Measurements from ENCODE around the gene GJD3.

DNA sequence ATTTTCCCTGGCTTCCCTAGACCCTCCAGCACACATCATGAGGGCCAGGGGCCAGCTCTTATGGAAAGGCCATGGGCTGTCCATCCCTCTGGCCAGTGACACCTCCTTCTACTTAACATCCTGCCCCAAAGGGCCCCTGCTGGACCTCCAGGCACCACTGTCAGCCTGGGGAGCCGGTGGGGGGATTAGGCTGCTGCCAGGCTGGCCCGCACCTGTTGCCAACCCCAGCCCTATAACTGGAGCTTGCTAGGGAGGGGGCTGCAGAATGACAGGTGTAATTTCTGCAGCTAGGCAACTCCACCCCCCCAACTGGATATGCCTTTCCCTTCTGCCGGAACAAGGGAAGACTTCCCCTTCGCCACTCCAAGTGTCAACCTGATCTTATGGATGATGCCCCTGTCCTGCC is 43.0 kb downstream of the GJD3 start:
- TF ChIP-seq CTCF (IDR thresholded peaks at IDR 0.05 in 4 of 5, conservative IDR thresholded peaks at IDR 0.05 in 1 of 5): no peak
- no peak for TF ChIP-seq POLR2A (IDR thresholded peaks at IDR 0.05)
